Measurements from ENCODE around the gene THSD7A.

DNA sequence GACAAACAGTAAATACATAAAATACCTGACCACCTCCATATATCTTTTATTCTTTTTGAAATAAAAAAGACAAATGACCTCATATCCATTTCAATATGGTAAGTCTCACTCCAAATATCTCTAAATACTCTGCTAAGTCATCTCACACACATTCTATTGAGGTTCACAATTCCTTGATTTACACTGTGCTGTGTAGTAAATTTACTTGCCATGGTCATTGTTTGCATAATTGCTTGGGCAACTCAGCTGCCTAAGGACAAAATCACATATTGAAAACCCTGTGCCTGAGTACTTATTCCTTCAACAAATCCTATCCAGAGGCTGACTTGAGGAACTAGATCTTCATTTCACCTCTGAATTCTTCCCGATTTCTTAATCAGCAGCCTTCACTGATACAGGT is 176.4 kb downstream of the THSD7A start:
- TF ChIP-seq POLR2AphosphoS5 (IDR thresholded peaks at IDR 0.05; ENCODE audit: borderline replicate concordance, low read depth, low read length) (no peak), EZH2 (IDR thresholded peaks at IDR 0.05) (no peak), FOXP2 (optimal IDR thresholded peaks at IDR 0.05; ENCODE audit: control extremely low read depth, extremely low read length, insufficient read depth) (no peak)

Measured in SK-N-MC (cell line).